SH-SY5Y (cell line): Measurements from ENCODE around the gene ANO10.

Experiments used
- GATA2 ChIP-seq: IDR thresholded peaks from 2 replicates; pipeline ENCODE4 v1.6.1; 2011; ENCODE audit warnings: mild to moderate bottlenecking, low read depth, low read length
- GATA3 ChIP-seq: IDR thresholded peaks from 2 replicates; pipeline ENCODE4 v1.6.1; 2011; ENCODE audit warnings: low read depth, mild to moderate bottlenecking, low read length, moderate library complexity

GRCh38 chr3:43478118-43478785 lies 143.6 kb downstream of the ANO10 start:
- TF ChIP-seq GATA3, result no peak
- no peak for TF ChIP-seq GATA2
